HG02970 (cell line): Measurements from ENCODE around the gene BCAR3.

Source experiments
- ATAC-seq: cut with Tn5 transposase; IDR thresholded peaks from one replicate; pipeline ENCODE4 v1.9.1; 2021; ENCODE audit warnings: mild to moderate bottlenecking, moderate library complexity, moderate number of reproducible peaks; ENCODE audit not compliant: unreplicated experiment, low FRiP score

Gene BCAR3

DNA sequence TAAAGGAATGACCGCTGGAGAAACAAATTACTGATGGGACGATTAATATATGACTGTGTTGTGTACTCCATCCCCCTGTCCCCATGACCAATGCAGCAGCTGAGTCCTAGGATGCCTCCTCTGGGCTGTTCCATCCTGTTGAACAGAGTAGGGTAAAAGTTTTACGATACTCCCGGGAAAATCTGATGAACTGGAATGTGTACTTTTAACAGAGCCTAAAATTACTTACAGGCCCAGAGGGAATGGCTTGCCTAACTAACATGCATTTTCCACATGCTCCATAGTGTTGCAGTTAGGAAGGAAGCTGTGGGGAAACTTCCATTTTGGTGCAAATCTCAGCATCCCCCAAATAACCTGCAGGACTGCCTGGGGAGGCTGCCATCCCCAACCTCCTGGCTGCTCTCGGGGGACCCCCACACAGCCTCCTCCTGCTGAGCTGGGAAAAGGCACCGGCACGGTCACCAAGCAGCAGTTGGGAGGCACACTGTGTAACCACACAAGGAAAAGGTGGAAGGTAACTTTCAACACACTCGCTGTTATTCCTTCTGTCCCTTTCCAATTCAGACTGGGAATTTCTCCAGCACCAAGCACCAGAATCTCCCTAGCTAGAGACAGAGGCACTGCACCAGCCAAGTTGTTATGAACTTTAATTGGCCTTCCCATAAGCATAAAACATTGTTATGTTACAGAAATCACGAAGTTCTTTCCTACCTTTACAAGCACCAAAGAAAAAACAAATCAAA lies 97.2 kb downstream of the BCAR3 start:
- ATAC-seq = no peak

DNA sequence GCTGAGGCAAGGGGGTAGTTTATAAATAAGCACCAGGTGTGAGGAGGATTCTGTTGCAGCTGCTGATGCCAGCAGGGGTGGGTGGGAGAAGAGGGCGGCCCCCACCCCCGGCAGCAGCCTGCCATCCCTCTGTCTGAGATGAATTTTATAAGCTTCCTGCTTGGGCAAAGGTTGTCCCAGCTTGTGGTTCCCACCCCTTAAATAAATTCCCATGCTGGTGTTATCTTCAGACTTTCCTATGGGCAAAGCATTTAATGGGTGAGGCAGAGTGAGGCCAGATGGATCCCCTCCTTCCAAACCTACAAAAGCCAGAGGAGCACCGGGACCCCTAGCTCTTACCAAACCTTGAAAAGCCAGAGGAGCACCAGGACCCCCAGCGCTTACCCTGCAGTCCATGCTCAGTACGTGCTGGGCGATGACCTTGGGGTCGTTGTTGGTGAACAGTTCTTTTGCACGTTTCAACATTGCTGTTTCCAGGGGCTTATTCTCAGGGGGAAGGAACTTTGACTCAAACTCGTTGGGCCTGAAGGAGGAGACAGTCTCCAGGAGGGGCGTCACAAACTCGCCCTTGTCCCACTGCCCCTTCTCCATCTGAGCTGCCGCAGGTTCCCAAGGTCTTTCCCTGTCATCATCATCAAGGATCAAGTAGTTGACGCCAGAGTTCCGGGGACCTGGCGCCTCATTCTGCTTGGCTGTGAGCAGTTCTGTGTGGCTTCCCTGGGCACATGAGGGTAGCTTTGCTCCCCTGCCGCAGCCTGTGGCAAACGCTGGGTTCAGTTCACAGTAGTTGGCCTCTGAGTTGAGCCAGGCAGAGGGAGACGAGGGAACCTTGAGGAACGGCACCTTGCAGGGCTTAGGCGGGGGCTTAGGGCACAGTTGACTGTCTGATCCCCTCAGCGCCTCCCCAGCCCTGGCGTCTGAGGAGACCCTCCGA lies 99.5 kb downstream of the BCAR3 start:
- no peak for ATAC-seq

DNA sequence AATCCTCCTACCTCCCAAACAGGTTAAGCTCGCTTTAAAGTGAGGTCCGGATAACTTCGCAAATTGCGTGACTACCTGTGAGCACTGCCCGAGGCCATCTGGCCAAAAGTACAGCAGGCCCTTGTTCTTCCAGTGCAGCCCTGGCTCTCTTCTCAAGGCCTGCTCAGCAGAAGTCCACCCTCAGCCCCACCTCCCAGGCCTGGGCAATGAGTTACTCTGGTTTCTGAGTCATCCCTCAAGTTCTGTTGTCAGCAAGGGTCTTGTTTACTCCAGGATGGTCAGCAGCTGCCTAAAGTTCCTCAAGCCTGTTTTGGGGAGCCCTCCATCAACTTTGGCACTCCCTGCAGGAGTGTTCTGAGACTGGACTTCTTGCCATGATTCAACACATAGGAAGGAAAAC lies 101.7 kb downstream of the BCAR3 start:
- no peak for ATAC-seq

DNA sequence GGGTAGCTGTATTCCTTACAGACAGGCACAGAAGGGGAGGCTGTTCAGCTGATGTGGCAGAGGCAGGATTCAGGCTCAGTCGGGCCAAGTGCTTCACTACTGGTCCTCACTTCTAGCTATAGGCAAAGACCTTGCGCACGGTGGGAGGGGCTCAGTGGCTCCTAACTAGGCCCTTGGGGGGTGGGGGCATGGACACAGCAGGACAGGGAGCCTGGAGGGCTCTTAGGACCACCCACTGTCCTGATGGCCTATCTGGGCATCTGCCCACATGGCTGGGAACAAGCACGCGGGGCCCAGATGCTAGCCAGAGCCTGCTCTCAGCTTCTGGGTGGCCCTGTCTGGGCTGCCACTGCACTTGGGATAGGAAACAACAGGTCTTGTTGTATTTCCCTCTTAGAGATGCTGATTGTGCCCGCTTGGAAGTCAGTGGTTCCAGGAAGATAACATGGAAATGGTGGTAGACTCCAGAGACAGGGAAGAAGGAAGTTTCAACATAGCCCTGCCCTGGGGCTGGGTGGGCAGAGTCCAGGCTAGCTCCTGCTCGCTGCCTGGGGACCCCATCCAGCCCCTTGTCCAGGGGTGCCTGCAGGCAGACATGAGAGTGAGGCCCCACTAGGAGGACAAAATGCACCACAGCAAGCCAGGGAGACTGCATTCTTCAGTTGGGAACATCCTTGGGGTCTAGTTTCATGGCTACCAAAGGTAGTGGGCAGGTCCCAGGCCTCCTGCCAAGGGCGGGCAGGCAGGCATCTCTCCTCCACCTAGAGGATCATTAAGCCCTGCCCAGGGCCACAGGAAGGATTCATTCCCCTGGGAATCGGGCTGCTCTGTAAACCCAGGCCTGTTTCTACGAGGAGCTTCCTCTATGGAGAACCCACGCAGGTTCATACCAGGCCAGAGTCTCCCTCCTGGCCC lies 102.5 kb downstream of the BCAR3 start:
- no peak for ATAC-seq

DNA sequence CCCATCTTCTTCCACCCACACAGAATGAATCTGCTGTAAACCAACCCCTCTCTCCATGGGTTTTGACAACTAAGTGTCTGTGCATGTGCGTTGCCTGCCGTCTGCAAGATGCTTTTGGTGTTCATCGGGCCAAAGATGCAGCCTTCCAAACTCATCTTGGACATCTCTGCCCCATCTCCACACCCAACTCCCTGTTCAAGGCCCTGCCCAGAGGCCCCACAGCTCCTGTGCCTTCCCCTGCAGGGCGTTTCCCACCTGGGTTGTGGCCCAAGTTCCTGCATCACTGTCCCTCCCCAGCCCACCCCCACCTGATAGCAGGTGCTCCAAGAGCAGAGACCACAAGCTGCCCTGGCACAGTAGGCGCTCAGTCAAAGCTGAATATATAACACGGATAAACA lies 103.2 kb downstream of the BCAR3 start:
- no peak for ATAC-seq

DNA sequence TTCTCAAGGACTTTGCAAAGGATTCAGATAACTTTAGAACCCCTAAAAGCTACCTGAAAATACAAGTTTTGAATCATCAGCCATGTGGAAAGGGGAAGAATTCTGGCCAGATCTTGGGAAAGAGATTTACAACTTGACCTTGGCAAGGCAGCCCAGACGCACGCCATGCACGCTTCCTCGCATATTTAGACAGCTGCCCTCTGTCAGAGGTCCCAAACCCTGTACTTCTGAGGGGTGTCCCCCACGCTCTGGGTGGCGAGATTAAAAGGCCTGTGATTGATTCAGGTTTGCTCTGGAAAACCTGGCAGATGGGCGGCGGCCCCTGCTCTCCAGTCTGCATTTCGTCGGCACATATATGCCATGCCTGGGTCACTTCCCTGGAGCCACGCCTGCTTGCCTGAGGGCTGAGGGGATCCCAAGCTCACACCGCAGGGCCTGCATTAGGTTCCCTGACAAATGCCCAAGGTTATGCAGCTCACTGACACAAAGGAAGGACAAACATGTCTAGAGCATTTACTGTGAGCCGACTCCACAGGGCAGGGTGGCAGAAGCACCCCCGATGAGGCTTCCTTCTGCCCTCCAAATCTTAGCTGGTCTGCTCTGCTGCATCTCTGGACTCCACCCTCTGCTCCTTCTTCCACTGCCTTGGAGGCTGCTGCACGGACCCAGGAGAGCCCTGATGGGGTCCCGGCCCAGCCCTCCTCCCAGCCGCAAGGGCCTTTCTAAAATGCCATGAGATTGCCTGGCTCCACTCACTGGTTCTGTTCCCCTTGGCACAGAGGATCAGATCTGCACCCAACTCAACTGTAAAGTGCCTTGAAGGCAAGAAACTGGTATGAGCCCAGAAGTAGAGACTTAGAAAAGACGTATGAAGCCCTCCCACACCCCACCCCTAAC lies 103.9 kb downstream of the BCAR3 start:
- no peak for ATAC-seq

DNA sequence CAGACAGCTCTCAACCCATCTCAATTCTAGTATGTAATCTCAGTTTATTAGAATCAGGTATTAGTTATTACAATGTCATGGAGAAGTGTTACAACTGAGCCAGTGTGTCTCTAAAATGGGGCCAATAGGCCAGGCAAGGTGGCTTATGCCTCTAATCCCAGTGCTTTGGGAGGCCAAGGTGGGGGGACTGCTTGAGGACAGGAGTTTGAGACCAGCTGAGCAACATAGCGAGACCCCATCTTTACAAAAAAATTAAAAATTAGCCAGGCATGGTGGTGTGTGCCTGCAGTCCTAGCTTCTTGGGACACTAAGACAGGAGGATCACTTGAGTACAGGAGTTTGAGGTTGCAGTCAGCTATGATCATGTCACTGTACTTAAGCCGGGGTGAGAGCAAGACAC lies 104.9 kb downstream of the BCAR3 start:
- no peak for ATAC-seq

DNA sequence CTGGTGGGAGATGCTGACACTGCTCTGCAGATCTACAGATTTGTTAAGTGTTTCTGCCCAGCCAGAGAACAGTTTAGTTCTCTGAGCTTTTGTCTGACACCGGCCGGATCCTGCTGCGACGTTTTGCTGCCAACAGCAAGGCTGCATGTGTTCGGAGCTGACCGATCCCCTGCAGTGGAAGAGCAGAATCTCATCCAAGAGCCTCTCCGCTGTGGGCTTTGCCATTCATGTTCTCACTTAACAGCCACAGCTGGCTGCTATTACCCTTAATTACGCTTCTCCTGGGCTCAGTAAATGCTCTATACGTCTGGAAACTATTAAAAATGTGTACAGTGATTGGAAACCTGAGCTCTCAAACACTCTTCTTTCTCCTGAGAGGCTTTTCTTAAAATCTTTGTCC lies 105.3 kb downstream of the BCAR3 start:
- ATAC-seq = no peak

DNA sequence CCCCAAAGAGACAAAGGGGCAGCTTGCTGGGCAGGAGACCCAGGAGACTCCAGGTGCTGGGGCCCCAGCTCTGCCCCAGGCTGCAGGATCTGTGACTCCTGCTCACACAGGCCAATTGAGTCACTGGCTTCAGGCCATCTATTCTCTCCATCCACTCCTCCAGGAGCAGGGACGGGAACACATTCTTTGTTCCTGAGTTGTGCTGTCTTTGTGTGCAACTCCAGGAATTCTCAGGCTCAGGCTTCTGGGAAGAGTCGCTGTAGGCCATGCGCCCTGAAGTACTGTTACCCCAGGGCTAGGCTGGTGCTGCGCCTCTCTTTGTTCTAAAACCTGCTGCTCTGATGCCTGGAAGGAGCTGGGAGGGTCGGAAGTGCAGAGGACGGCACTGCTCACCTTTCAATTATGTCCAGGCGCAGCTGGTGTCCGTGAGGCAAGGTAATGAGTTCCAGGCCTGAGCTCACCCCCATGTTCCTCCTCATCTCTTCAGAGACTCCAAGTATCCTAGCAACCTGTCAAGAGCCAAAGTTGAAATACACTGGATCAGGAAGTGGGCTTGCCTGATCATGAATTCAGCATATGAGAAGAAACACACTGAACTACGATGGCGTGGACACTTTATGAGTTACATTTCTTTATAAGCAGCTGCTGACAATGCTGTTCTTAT lies 105.9 kb downstream of the BCAR3 start:
- ATAC-seq = no peak

DNA sequence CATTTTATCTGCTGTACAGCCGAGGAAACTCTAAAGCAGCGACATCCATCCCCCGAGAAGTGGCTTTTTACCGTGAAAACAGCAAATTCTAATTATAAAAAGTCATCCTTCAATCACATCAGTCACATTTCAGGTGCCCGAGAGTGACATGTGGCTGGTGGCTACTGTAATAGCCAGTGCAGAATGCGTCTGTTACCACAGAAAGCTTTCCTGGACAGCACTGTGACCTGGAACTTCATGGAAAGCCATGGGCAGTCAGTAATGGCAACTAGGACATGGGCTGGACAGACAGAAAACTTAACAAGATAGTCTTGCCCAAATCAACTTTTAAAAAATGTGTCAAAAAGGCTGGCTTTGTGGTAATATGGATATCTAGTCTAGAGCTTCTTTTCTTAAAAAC lies 106.6 kb downstream of the BCAR3 start:
- no peak for ATAC-seq

DNA sequence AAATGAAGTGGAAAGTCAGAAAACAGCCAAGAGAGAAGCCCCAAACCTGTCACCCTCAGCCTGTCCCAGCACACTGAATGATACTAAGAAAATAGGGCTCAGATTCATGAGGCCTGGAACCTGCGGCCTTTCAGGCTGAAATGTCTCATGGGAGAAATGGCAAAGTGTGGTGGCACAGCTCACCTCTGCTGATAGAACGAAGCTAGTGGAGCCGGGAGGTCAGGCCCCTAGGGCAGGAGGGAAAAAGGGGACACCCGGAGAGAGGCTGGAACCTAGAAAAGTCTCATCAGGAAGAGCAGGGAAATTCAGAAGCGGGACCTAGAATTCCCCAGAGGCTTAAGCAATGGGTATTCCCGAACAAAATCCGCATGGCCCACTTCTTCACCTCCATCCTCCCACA lies 107.1 kb downstream of the BCAR3 start:
- no peak for ATAC-seq

DNA sequence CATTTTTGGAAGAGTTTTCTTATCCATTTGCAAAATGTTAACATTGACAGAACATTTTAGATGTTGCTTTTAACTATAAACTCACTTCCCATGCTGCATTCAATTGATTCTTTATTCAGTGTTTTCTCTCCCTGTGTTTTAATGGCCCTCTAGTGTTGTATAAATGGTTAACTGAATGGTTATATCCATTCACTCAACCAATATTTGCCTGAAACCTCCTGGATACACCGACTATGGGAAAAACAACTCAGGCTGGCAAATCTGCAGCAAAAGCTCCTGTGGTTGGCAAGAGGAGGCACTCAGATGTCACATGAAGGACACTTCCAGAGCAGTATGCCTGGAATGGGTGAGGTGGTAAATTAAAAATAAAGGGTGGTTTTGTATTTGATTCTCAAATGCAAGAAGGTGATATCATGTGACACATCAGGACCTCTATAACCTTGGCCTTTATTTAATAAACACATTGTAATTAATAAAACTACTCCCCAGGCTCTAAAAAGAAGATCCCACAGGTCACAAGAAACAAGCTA lies 107.6 kb downstream of the BCAR3 start:
- ATAC-seq = no peak

DNA sequence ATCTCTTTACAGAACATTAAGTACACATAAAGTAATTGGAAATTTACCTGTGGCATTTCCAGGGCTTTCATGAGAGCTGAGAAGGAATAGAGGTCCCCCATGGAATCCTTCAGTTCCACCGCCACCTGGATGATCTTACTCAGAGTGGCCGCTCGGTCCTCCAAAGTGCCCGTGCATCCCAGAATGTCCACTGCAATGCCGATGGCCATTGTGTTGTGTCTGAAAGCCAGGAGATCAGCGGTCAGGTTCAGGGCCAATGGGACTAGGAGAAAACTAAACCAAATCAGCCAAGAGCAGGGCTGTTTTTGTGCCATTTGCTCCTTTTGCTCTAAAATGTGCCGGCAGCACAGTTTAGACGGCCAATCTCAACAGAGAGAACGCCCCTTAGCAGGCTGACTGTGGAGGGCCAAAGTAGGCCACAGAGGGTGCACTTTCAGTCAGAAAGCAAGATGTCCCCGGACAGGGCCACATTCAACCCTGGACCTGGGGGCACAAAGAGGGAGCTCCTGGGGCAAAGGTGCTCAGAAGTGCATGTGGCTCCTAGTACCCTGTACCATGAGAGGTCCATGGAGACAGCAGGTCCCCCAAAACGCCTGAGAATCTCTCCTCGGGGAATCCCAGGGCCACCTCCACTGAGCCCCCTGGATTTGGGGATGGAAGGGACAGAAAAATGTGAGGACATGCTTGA lies 109.9 kb downstream of the BCAR3 start:
- ATAC-seq = no peak

DNA sequence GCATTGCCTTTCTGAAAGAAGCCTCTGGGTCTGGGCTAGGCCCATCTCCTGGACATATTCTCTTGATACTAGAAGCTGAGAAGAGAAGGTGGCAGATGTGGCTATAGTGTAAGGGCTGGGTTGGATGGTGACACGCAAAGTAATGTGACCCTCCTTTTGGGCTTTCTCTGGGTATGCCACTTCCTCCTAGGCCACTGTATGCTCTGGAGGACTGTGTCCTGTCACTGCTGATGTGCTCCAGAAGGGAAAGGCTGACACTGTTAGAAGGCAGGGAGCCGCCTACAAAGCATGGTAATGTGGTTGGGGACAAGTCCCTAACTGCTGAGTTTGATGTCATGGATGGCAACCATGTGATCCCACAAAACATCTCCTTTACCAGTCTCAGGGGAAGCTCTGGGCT lies 112.1 kb downstream of the BCAR3 start:
- ATAC-seq = no peak

DNA sequence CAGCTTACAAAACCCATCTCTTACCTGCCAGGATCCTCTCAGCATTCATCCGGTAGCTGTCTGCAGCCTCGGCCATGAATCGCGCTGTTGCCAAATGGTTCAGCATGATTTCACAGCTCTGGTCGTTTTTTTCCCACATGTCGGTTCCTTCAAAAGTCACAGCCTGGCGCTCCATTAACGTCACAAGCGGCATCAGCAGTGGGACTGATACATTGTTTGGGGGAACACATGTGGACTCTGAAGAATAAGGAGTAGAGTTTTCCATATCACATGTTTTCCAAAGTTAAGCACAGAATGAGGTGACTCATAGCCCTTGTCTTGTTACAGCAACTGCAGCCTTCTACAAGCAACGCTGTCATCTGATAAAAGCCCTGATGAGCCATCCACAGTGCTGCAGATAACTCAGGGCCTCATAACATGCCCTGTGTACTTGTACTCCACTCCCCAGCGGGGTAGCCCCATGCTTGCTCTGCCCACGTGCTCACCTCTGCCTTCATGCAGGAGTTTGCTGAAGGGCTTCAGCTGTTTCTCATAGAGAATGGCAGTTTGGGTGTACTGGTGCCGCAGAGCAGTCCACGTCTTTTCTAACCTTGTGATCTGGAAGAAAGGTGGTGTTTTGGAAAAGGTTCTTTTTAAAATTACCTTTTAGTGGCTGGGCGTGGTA lies 114.2 kb downstream of the BCAR3 start:
- no peak for ATAC-seq

DNA sequence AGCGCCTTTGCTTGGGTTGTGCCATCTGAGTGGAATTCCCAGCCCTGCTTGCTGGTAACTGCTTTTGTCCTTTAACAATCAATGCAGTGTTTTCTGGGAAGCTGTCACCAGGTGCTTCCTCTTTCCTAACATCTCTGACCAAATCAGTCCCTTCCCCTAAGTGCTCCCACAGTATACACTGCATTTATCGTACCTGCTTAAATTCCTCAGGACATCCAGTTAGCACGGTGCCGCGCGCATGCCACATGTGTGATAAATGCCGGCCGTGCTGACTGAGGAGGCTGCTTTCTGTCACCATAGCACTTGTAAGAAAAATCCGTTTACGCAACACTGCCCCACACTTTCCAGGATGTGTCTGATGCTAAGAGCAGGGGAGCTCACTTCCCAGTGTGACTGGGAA lies 115.4 kb downstream of the BCAR3 start:
- no peak for ATAC-seq

DNA sequence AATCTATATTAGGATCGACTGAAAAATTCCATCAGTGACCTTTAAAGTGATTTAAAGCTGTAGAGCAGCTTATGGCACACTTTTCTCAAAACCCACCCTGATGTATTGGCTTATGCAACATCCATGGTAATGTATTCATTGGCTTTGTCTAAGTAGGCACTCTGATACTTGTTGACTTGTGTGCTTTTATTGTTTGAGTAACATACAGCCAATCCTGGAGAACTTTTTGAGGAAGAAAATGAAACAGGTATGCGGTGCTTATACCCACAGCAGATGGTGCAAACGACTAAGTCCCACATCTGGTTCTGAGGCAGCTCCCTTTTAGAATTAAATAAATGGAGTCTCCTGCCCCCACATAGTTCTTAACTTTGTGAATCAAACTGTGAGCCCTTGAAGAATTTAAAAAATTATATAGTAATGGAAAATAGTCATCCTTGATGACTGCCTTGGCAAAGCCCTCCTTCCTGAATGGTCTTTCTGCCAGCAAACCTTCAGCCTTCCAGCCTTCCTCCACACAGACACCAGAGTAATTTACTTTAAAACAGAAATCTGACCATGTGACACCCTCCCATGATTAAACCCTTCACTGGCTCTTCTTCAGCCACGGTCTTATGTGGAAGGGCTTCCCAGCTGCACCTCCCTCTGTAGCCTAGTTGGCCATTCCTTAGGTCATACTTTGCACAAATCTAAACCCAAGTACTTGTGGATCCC lies 116.0 kb downstream of the BCAR3 start:
- ATAC-seq = no peak
